HepG2 (cell line): Measurements from ENCODE around the gene TK1. TPM values are rescaled to one million over a fixed set of nuclear protein-coding genes. Genes with fewer than 3 reads are reported as not detected.

ENCODE experiments used
- ATAC-seq: fragments of 200-7000 bp; cut with Tn5 transposase; 3 replicates; pipeline ENCODE4 v1.9.1; 2020; ENCODE audit warnings: mild to moderate bottlenecking, moderate library complexity
- BruUV-seq: library from RNA; stranded (reverse); fragments of 400-500 nt; replicated peaks from 2 replicates; lab custom pipeline; 2021; lab: Mats Ljungman, UMichigan
- CTCF ChIA-PET: fragments of 300-600 bp; formaldehyde crosslinking; extraction: SDS; loops from one replicate; lab custom pipeline; 2021; ENCODE audit warnings: low total read pairs, inconsistent platforms, low intra/inter-chr PET ratio; lab: Yijun Ruan, JAX
- POLR2A ChIA-PET: fragments of 350-600 bp; sonication (Branson Sonifier 250); formaldehyde crosslinking; loops from one replicate; lab custom pipeline; 2020; ENCODE audit warnings: antibody characterized with exemption, inconsistent platforms; lab: Yijun Ruan, JAX
- DNase-seq: peaks from one replicate; pipeline ENCODE4 v3.0.0-alpha.2; 2015; ENCODE audit warnings: low spot score
- FAIRE-seq: peaks from 3 replicates; lab custom pipeline; 2011; peaks lifted over from hg19 to GRCh38; lab: Jason Lieb, UNC
- H2AFZ ChIP-seq: one replicate; pipeline ENCODE4 v1.6.1; 2011; ENCODE audit warnings: low read length, inconsistent platforms
- H3K27ac ChIP-seq: fragments of 300-600 bp; 3 replicates; pipeline ENCODE4 v1.8.0; 2011; ENCODE audit warnings: mixed run types, mild to moderate bottlenecking, mixed read lengths, low read length, inconsistent platforms; ENCODE audit not compliant: insufficient read depth; ENCODE audit errors: extremely low read length
- H3K27me3 ChIP-seq, 2 experiments: fragments of 200-600 bp in 1 of 2; 2 replicates in 1 of 2; 3 replicates in 1 of 2; pipeline versions ENCODE4 v1.6.0 to v1.8.0; 2011; ENCODE audit warnings: low read length in 2 of 2, mild to moderate bottlenecking in 2 of 2, moderate library complexity in 2 of 2, inconsistent platforms in 1 of 2; ENCODE audit not compliant: insufficient read depth in 2 of 2, control insufficient read depth in 1 of 2
- H3K36me3 ChIP-seq, 2 experiments: fragments of 200-600 bp in 1 of 2; replicated peaks in 1 of 2; 2 replicates in 1 of 2; 3 replicates in 1 of 2; pipeline versions ENCODE4 v1.5.1 to v1.8.0; 2011; ENCODE audit warnings: low read length in 2 of 2, inconsistent platforms in 1 of 2; ENCODE audit not compliant: insufficient read depth in 2 of 2, control insufficient read depth in 1 of 2
- H3K4me1 ChIP-seq: 2 replicates; pipeline ENCODE4 v1.5.1; 2012; ENCODE audit warnings: low read length, inconsistent platforms; ENCODE audit not compliant: insufficient read depth
- H3K4me2 ChIP-seq: 2 replicates; pipeline ENCODE4 v1.6.0; 2011; ENCODE audit warnings: low read depth, low read length, inconsistent platforms
- H3K4me3 ChIP-seq, 3 experiments: fragments of 200-600 bp in 1 of 3; sonication (generic), shearing (Covaris generic) in 1 of 3; replicated peaks in 1 of 3; 2 replicates each; pipeline ENCODE4 v1.5.1; 2011 to 2016; ENCODE audit warnings: low read length in 3 of 3, inconsistent platforms in 2 of 3, low read depth in 2 of 3, mild to moderate bottlenecking in 2 of 3, control low read depth in 1 of 3, mixed read lengths in 1 of 3; ENCODE audit not compliant: insufficient read depth in 1 of 3
- H3K79me2 ChIP-seq: one replicate; pipeline ENCODE4 v1.6.1; 2011; ENCODE audit warnings: low read length, inconsistent platforms; ENCODE audit not compliant: insufficient read depth
- H3K9ac ChIP-seq: 2 replicates; pipeline ENCODE4 v1.6.0; 2011; ENCODE audit warnings: mild to moderate bottlenecking, low read depth, low read length, inconsistent platforms; ENCODE audit not compliant: insufficient read depth
- H3K9me3 ChIP-seq: 2 replicates; pipeline ENCODE4 v1.5.1; 2012; ENCODE audit warnings: mild to moderate bottlenecking, low read length
- H4K20me1 ChIP-seq: 2 replicates; pipeline ENCODE4 v1.6.0; 2011; ENCODE audit warnings: inconsistent platforms, mild to moderate bottlenecking, low read length, moderate library complexity; ENCODE audit not compliant: insufficient read depth
- AHR ChIP-seq: IDR thresholded peaks from 2 replicates; pipeline ENCODE4 v1.6.1; 2018; ENCODE audit warnings: missing genetic modification reagents, missing compliant biosample characterization
- AKAP8 ChIP-seq: sonication (generic); formaldehyde crosslinking; IDR thresholded peaks from 2 replicates; pipeline ENCODE4 v1.5.1; 2020; ENCODE audit warnings: mild to moderate bottlenecking, missing genetic modification reagents
- ETV6 ChIP-seq: sonication (generic); formaldehyde crosslinking; conservative IDR thresholded peaks from 2 replicates; pipeline ENCODE4 v1.4.0; 2020; ENCODE audit warnings: missing genetic modification reagents
- HNRNPL ChIP-seq: fragments of 200-400 bp; formaldehyde crosslinking; IDR thresholded peaks from 2 replicates; pipeline ENCODE4 v1.6.1; 2017; ENCODE audit warnings: mild to moderate bottlenecking, low read depth, low read length
- HOXA3 ChIP-seq: sonication (generic); formaldehyde crosslinking; IDR thresholded peaks from 2 replicates; pipeline ENCODE4 v1.5.0; 2020; ENCODE audit warnings: missing genetic modification reagents
- NCOA5 ChIP-seq: sonication (generic); formaldehyde crosslinking; IDR thresholded peaks from 2 replicates; pipeline ENCODE4 v1.4.0; 2020; ENCODE audit warnings: missing genetic modification reagents
- POLR2A ChIP-seq, 2 experiments: IDR thresholded peaks; 2 replicates each; pipeline ENCODE4 v1.6.1; 2011; ENCODE audit warnings: low read depth in 2 of 2, low read length in 2 of 2, mild to moderate bottlenecking in 1 of 2, moderate library complexity in 1 of 2; ENCODE audit not compliant: insufficient read depth in 1 of 2
- POLR2G ChIP-seq: fragments of 200-400 bp; formaldehyde crosslinking; IDR thresholded peaks from 2 replicates; pipeline ENCODE4 v1.6.1; 2018; ENCODE audit warnings: mild to moderate bottlenecking, low read depth, low read length, moderate library complexity
- RBM22 ChIP-seq: fragments of 200-400 bp; formaldehyde crosslinking; optimal IDR thresholded peaks from 2 replicates; pipeline ENCODE3; 2017; ENCODE audit warnings: mild to moderate bottlenecking, low read length, moderate library complexity
- RXRA ChIP-seq: sonication (generic); formaldehyde crosslinking; IDR thresholded peaks from 2 replicates; pipeline ENCODE4 v1.5.1; 2020; ENCODE audit warnings: missing genetic modification reagents
- SATB2 ChIP-seq: sonication (generic); formaldehyde crosslinking; IDR thresholded peaks from 2 replicates; pipeline ENCODE4 v1.5.0; 2020; ENCODE audit warnings: missing genetic modification reagents
- TCF7 ChIP-seq: sonication (generic); IDR thresholded peaks from 2 replicates; pipeline ENCODE4 v1.6.1; 2016; ENCODE audit warnings: antibody characterized with exemption, low read depth
- ZFP90 ChIP-seq: sonication (generic); formaldehyde crosslinking; IDR thresholded peaks from 2 replicates; pipeline ENCODE4 v1.8.0; 2022; ENCODE audit warnings: missing genetic modification reagents, mild to moderate bottlenecking, inconsistent platforms, borderline replicate concordance
- ZNF10 ChIP-seq: sonication (generic); formaldehyde crosslinking; IDR thresholded peaks from 2 replicates; pipeline ENCODE4 v1.4.0; 2020; ENCODE audit warnings: mild to moderate bottlenecking, low read depth, missing genetic modification reagents, borderline replicate concordance
- ZNF574 ChIP-seq: sonication (generic); formaldehyde crosslinking; IDR thresholded peaks from 2 replicates; pipeline ENCODE4 v1.4.0; 2020; ENCODE audit warnings: missing genetic modification reagents
- ZSCAN25 ChIP-seq: sonication (generic); formaldehyde crosslinking; IDR thresholded peaks from 2 replicates; pipeline ENCODE4 v1.8.0; 2022; ENCODE audit warnings: mild to moderate bottlenecking, missing genetic modification reagents
- WGBS: methylation state at CpG from one replicate; pipeline ENCODE4 v1.1.6; 2017; ENCODE audit warnings: low lambda C conversion rate; 5-methylcytosine and 5-hydroxymethylcytosine counted together
- in situ Hi-C: cut with HindIII; loops from 2 replicates; pipeline ENCODE4 v1.10.0; 2017; ENCODE audit warnings: low pct_unique_long_range_greater_than_20kb; ENCODE audit not compliant: extremely low pct_ligation_motif_present
- intact Hi-C: fragments of 100-400 bp; cut with micrococcal nuclease; formaldehyde crosslinking; loops from one replicate; pipeline ENCODE4 v1.10.0; 2022; ENCODE audit not compliant: unreplicated experiment
- polyA plus RNA-seq, 8 experiments: library from polyadenylated mRNA; depleted of rRNA in 3 of 8; stranded (reverse) in 7 of 8; unstranded in 1 of 8; fragments of >200 nt; fragmentation: Illumina TruSeq in 4 of 8; extraction: Trizol in 4 of 8; gene quantifications; 2 replicates each; pipeline versions ENCODE4 v1.2.1 to v1.2.3, GENCODE V29; 2011 to 2016; ENCODE audit warnings: low read depth in 4 of 8, missing spikeins in 1 of 8, mixed read lengths in 1 of 8; ENCODE audit not compliant: insufficient read depth in 1 of 8
- total RNA-seq, 5 experiments: library from RNA; depleted of rRNA; stranded (reverse); fragments of >200 nt; fragmentation: Illumina TruSeq; extraction: Trizol; gene quantifications; 2 replicates each; pipeline ENCODE4 v1.2.3, GENCODE V29; 2016; ENCODE audit warnings: low read depth in 1 of 5
- TF ChIP-seq, protein P1 (sequence below): sonication (generic); formaldehyde crosslinking; IDR thresholded peaks from 2 replicates; pipeline ENCODE4 v1.5.0; 2020; ENCODE audit warnings: missing genetic modification reagents, mild to moderate bottlenecking, borderline replicate concordance

The TK1 gene
- total and polyA plus RNA-seq, 2 of the 13 experiments (the other 11 are each of a cell fraction or from before 2014, with no cell fraction given): 45.0 to 96.0 TPM

DNA sequence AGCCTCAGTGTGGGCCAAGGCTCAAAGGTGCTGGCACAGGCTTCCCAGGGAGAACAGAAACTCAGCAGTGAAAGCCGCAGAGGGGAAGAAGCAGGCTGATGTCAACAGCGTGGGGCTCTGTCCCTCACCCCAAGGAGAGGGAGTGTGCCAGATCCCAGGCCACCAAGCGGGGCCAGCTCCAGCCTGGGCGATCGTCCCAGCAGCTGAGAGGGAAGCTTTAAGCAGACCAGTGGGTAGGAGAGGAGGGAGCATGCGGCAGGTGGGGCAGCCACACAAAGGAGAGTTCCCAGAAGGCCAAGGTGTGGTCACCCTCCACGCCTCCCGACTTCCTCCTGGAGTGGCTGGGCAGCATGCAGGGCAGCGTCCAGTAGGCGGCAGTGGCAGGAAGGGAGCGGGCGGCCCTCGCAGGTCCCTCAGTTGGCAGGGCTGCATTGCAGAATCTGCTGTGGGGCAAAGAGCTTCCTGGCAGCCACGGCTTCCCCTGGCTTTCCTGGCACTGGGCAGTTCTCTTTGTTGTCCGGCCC is 12.4 kb downstream of the TK1 start:
- CTCF ChIA-PET: no interaction called here
- in situ Hi-C loops (no loop called here), intact Hi-C loops (no loop called here)
- Histone ChIP-seq H3K27me3 (no peaks in the 10 kb centered on the region), H3K36me3 (peaks cover 19 to 55% of the 10 kb centered on the region in 2 experiments), H3K4me2 (no peak overlapping the region), H3K9me3 (no peaks in the 10 kb centered on the region), H3K4me3 (no peak overlapping the region), H3K9ac (no peak overlapping the region), H3K4me1 (peaks cover 35% of the 10 kb centered on the region), H2AFZ (no peak overlapping the region), H3K79me2 (peaks cover 6% of the 10 kb centered on the region), H3K27ac (no peak overlapping the region), H4K20me1 (peaks cover 5% of the 10 kb centered on the region; the same call in 1 of the 2 replicates)
- FAIRE-seq (no peak), ATAC-seq (no peak), DNase-seq (no peak)
- 95% methylated on average over 4 of the region's 15 CpGs for WGBS
- BruUV-seq: no TSS peak
- POLR2A ChIA-PET: interaction anchor here (1.4 kb wide), 1 partner anchor 14 kb away, joined by 3 read pairs; no protein-coding TSS in a partner anchor
- TF ChIP-seq AHR (CRISPR knock-in tag) (no peak), ZSCAN25 (CRISPR knock-in tag) (no peak), POLR2A (IDR thresholded peaks at IDR 0.05; ENCODE audit: insufficient read depth in 1 of 2, low read depth in 2 of 2, low read length in 2 of 2) (peak in 1 of 2 experiments; percentile 10; a peak in 1 of 4 replicates), AKAP8 (CRISPR knock-in tag) (peak; percentile 85), POLR2G (peak; percentile 61), HNRNPL (0 out of 2 replicates have a peak, but pooled peaks have one; percentile 41), ZFP90 (no peak), SATB2 (no peak), ZNF10 (no peak), HOXA3 (CRISPR knock-in tag) (0 out of 2 replicates have a peak, but pooled peaks have one; percentile 5), TCF7 (no peak), RXRA (CRISPR knock-in tag) (0 out of 2 replicates have a peak, but pooled peaks have one; percentile 11), NCOA5 (CRISPR knock-in tag) (no peak), ETV6 (CRISPR knock-in tag) (no peak), ZNF574 (CRISPR knock-in tag) (no peak), RBM22 (peak; percentile 75)
- TF ChIP-seq, protein P1, sequence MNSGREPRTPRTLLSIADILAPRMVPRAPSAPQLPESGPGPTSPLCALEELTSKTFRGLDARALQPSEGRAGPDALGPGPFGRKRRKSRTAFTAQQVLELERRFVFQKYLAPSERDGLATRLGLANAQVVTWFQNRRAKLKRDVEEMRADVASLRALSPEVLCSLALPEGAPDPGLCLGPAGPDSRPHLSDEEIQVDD (CRISPR knock-in tag): no peak
